NCI-H1694 (cell line): ENCODE results near the gene RALB.

Experiments
- DNase-seq: peaks from one replicate; lab custom pipeline; 2025; lab: John Stamatoyannopoulos, UW

The RALB gene

DNA sequence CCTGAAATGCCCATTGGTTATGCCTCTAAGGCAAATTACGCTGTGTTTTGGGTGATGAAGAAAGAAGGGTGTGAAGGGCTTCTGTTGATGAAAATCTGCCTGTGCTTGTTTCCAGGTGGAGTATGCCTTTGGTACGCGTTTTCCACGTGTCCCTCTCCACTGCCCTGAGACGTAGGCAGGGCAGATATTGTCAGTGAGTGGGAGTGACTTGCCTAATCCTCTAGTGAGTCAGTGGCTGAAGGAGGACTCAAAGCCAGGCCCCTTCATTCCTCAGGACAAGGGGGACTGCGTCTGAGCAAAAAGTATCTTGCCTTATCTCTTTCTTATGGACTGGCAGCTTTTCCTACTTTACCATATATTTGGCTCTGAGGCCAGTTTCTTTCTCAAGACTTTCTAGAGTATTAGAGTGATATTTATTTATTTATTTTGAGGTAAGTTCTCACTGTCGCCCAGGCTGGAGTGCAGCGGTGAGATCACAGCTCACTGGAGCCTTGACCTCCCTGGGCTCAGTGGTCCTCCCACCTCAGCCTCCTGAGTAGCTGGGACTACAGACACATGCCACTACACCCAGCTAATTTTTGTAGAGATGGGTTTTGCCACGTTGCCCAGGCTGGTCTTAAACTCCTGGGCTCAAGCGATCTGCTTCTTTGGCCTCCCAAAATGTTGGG lies 10.2 kb downstream of the RALB start:
- no peak for DNase-seq

DNA sequence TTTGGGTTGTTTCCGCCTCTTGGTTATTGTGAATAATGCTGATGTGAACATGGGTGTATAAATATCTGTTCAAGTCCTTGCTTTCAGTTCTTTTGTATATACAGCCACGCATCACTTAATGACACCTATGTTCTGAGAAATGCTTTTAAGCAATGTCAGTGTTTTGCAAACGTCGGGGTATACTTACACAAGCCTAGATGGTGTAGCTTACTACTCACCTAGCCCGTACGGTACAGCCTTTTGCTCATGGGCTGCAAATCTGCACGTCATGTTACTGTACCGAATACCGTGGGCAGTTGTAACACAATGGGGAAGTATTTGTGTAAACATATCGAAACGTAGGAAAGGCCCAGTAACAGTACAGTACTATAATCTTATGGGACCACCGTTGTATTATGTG lies 12.4 kb downstream of the RALB start:
- DNase-seq: no peak

DNA sequence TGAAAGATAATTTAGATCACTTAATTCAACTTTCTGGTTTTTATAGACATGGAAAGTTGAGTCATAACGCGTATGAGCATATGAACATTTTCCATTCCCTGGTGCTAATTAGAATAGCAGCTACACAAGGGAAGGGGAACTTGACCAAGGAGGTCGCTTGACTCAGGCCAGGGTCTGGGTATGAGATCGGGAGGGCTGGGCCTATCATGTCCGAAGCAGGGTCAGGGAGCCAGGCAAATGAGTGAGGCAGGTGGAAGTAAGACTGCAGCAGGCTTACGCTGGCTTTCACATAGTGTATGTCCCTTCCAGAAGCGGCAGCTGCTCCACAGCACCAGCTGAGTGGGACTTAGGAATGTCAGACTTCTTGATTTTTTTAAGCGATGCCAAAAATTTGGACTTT lies 14.7 kb downstream of the RALB start:
- DNase-seq: no peak

DNA sequence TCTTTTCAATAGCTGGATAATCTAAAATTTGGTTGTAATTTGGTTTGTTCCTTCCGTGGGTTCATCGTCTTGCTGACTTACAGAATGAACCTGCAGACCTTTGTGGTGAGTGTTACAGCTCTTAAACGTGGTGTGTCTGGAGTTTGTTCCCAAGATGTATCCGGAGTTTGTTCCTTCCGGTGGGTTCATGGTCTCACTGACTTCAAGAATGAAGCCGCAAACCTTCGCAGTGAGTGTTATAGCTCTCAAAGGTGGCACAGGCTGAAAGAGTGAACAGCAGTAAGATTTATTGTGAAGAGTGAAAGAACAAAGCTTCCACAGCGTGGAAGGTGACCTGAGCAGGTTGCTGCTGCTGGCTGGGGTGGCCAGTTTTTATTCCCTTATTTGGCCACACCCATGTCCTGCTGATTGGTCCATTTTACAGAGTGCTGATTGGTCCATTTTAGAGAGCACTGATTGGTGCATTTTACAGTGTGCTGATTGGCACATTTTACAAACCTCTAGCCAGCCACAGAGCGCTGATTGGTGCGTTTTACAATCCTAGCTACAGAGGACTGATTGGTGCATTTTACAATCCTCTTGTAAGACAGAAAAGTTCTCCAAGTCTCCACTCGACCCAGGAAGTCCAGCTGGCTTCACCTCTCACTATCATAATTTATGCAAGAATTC lies 16.6 kb downstream of the RALB start:
- no peak for DNase-seq

DNA sequence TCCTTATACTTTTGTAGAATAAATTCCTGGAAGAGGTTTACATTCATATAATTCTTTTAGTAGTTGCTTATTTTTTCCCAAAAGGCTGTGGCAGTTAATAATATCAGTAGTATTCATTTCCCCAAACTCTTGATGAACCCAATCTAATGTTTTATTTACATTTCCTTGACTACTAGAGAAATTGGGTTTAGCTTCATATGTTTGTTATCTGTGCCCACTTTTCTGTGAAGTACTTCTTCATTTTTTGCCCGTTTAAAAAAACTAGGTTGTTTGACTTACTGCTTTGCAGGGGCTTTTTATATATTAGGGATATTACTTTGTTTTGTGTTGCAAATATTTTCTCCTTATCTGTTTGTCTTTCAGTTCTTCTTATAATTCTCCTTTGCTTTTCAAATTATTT lies 17.2 kb downstream of the RALB start:
- DNase-seq: no peak

DNA sequence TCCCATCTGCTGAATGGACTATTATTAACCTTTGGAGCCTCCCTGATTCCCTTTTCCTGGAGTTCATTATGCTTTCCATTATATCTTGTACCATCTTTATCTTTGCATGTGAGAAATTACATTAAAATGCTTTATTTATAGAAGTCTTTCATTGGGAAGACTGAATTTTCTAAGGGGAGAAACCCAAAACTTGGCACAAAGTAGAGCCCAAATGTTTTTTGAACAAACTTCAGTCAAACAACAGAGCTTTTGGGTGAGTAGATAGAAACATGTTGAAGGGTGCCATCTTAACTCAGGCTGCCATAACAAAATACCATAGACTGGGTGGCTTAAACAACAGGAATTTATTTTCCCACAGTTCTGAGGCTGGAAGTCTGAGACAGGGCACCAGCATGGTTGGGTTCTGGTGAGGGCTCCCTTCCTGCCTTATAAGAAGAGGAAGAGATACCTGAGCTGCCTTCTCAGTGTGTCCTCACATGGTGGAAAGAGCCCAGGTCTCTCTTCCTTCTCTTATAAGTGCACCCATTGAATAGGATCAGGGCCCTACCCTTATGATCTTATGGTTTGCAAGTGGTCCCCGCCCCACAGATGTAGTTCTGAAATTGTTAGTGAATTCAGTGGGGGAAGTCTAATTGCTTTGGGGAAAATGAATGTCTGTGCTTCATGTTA lies 19.2 kb downstream of the RALB start:
- no peak for DNase-seq

DNA sequence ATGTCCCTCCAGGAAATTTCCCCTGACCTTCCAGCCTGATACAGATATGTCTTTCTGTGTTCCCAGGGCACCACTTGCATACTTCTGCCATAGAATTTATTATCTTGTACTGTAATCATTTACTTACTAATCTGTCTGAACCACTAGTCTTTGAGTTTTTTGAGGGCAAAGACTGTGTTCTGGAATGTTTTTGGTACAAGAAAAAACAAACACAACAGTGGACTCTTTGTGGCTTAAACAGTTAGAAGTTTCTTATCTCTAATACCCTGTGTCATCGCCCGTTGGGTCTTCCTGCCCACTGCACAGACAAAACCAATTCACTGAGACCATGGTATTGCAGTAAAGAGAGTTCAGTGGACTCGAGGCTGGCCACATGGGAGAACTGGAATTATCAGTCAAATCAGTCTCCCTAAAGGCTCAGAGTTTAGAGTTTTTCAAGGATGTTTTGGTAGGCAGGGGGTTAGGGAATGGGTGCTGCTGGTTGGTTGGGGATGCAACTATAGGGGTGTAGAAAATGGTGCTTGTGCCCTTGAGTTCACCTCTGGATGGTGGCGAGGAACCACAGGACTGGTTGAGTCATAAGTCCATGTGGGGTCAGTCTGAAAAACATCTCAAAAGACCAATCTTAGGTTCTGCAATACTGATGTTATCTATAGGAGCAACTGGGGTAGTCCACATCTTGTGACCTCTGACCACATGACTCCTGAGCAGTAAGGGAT lies 20.3 kb downstream of the RALB start:
- DNase-seq: no peak

DNA sequence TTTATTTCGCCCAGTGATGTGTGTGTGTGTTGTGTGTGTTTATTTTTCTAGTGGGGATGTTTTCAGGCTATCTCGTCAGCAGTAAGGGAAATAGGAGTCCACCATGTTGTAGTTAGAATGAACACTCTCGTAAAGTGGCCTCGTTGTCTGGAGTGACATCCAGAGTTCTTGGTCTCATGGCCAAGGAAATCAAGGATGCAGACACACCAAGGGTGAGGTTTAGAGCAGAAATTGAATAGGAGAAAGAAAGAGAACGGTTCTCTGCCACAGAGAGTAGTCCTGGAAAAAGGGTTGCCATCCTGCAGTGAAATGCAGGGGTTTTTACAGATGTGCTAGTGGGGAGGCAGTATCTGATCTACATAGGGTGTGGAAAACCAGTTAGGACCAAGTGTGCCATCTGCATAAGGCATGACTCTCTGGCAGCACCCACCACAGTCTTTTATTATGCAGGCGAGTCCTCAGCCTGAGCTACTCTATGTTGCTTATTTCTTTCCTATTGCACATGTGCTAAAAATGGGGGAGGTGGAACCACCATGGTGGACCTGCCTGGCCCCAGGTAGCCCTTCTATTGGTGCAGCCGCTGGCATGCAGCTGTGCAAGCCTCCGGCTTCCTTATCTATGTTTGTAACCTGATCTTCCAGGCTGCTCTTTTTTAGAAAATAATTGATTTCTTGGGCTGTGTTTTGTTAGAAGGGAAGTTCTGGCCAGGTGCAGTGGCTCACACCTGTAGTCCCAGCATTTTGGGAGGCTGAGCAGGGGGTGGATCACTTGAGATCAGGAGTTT lies 23.2 kb downstream of the RALB start:
- no peak for DNase-seq

DNA sequence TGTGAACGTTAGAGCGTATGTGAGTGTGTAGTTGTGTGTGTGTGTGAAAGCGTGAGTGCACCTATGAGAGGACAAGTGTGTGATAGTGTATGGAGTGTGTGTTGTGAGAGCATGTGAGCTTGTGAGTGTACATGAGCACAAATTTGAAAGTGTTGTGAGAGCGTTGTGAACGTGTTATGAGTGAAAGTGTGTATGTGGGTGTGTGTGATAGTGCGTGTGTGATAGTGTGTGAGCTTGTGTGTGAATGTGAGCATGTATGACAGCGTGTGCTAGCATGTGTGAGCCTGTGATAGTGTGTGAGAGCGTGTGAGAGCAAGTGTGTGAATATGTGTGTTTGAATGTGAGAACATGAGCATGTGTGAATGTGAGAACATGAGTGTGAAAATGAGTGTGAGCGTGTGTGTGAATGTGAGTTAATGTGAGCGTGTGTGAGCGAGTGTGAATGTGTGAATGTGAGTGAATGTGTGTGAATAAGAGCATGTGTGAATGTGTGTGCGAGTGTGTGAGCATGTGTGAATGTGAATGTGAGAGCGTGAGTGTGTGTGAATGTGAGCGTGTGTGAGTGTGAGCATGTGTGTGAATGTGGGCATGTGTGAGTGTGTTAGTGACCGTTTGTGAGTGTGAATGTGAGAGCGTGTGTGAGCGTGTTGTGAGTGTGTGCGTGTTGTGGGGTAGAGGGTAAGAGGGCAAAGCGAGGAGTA lies 25.0 kb downstream of the RALB start:
- DNase-seq: no peak

DNA sequence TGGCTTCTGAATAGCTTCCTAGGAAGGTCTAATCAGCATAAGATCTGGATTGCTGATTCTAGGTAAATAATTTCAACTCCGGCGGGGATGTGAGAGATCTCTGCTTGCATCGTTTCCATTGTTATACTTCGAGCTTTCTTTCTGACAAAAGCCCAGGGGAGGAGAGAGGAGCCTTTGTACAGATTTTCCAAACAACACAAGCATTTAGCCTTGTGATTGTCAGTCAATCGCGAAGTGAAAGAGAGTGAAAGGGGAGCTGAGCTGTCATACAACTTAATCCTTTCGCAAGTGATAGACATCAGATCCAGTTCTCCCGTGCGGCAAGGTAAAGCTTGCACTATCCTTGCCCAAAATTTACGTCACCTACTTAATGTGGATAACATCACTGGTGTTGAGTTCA lies 26.2 kb downstream of the RALB start:
- no peak for DNase-seq

DNA sequence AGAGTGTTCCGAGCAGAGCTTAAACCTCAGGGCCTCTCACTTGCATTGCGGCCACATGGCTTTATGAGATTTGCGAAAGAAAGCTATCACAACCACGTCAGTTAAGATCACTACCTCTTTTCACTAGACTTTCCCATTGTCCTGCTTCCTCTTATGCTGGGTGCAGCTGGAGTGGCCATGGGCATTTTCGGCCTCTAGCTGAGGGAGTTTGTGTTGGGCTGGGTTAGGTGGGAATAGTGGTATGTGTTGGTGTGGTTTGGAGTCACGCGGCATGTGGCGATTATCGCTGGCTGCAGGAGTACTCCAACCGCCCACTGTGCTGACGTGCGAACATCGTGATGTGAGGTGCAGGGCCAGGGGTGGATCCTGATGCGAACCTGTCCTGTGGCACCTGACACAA lies 27.1 kb downstream of the RALB start:
- DNase-seq: no peak

DNA sequence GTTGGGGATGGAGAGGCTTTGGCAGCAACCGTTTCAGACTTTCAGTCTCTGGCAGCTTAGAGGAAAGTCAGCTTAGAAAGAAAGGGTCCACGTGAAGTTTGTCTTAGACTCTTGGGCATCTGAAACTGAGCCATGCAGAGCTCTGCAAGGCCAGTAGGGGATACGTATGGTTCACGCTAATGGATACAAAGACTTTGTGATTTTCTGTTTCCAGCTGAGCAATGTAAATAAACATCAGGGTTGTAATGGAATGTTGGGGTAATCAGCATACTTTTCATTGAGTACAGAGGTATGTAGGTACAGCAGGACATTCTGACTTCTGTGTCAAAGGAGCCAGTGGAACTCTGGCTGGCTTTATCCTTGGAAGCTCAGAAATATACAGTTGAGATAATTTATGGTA lies 31.0 kb downstream of the RALB start:
- DNase-seq: no peak

DNA sequence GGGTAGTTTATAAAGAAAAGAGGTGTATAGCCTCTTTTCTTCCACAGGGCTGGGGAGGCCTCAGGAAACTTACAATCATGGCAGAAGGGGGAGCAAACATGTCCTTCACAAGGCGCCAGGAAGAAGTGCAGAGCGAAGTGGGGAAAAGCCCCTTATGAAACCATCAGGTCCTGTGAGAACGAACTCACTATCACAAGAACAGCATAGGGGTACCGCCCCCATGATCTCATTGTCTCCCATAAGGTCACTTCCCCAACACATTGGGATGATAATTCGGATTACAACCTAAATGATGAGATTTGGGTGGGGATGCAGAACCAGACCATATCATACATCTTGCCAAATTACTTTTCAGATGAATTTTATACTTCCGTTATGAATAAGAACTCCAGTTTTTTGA lies 32.4 kb downstream of the RALB start:
- DNase-seq: no peak

DNA sequence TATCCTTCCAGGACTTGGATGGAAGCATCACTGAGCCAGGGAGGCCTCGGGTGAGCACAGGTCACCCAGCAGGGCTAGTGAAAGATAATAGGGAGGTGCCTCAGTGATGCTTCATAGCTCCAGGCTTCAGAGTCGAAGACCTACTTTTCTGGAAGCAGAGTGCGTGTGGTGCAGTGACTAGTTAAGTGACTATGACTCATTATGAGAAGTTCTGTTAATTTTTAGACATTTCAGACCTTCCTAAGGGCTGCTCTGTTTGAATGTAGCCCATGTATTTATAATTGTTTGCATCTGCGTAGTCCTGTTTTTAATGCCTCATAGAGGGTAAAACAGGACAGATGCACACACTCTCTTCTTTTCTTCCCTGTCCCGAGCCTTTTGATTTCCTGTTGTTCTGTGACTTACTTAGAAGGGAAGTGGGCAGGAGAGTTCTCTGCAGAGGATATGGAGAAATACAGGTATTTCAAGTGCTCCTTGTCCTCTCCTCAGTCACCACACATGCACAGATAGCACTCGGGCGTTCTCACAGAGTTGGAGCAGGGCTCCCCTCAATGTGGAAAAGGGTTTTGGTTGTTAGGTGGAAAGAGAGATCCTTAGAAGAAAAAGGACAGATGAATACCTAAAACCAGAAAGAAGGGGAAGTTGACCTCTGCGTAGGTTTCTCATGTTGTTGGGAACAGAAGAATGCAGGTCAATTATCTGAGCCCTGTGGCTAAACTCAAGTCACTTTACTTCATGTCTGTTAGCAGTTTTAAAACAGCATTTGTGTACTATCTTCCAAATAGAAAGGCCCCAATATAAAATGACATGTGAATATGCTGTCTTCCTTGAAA lies 34.7 kb downstream of the RALB start:
- DNase-seq: no peak

DNA sequence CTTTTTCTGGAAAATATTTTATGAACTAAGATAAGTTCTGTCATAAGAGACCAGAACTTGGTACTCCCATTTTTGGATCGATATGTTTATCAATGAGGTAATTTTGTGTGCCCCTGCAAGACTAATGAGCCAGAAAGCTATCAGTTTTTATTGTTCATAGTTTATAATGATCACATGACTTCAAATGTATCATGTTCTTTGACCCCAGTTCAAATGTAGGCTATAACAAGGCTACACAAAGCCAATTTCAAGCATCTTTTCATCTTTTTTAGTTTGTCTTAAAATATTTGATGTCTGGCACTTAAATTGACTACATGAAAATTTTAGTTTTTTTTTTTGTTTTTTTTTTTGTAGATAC lies 35.3 kb downstream of the RALB start:
- no peak for DNase-seq

DNA sequence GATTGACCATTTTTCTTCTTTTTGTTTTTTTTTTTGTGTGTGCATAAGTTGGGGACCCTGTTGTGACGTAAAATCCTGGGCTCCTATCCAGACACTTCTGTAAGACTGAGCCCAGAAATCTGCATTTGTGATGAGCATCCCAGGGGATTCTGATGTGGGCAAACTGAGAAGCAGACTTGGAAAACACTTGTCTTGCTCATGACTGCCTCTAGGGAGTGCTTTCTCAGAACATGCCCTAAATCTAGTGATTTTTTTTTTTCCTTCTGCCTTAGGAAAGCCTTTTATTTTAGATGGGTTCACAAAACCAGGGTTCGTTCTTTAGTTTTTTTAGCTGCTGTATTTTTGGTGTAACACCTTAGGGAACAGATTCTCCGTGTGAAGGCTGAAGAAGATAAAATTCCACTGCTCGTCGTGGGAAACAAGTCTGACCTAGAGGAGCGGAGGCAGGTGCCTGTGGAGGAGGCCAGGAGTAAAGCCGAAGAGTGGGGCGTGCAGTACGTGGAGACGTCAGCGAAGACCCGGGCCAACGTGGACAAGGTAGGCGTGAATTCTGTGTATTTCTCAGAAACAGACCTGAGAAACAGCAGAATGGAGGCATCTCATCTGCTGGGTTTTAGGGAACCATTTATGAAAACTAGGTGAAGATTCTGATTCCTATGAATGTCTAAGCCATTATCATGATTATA lies 36.7 kb downstream of the RALB start:
- DNase-seq: no peak

DNA sequence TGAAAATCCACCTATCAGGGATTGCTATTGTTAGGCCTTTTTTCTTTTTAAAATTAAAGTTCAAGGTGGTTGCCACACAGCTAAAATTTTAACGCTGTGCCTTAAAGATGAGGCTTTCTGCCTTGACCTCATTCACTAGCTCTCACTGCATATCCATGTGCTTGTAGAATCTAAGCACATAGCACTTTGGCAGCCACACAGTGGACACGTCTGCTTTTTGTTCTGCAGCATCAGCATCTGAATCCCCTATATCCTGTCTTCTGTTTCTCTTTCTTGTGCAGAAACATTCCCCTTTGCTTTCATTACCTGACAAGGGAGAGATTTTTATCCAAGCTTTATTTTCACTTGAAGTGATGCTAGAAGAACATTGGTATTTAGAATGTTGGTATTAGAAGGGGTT lies 38.1 kb downstream of the RALB start:
- DNase-seq: no peak

DNA sequence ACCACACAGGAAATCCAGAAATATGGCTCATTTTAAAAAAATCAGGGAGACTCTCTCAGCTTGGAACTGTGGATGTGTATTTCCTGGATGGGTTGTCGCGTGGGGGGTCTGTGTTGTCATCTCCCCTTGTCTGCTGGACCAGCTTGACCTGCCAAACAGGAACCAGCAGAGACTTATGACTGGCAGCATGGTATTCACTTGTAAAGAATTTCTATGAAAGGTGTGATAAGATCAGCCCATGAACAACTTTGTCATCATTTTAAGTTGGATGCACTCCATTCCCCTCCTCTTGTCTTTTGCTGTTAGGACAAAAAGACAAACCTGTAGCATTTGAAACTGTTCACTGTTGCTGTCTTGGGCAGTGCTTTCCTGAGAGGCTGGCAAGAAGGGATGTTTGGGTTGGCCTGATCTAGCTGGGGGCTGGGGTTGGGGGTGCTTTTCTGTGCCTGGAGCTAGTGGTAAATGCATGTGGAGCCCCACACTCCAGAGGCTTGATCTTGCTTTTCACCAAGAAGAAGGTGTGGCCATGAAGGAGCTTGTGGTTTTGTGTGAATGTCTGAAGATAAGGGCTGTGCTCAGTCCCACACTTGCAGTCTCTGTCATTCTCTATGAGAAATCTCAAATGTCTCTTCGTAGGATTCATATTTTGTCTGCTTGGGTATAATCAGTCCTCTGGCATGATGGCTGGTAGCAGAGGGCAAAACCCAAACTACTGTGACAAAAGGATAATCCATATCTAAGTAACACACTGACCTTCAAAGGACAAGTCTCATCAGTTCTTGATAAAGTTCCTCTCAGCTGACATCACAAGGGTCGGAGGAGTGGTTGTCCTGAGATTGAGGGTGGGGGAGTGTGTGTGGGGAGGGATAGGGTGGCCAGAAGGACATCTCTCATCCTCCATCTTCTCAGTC lies 39.0 kb downstream of the RALB start:
- DNase-seq: no peak
